ENCODE data around the gene DNAJB4.

GRCh38 chr1:78045563-78045925 lies 40.8 kb downstream of the DNAJB4 start:
- TF ChIP-seq, protein P1, sequence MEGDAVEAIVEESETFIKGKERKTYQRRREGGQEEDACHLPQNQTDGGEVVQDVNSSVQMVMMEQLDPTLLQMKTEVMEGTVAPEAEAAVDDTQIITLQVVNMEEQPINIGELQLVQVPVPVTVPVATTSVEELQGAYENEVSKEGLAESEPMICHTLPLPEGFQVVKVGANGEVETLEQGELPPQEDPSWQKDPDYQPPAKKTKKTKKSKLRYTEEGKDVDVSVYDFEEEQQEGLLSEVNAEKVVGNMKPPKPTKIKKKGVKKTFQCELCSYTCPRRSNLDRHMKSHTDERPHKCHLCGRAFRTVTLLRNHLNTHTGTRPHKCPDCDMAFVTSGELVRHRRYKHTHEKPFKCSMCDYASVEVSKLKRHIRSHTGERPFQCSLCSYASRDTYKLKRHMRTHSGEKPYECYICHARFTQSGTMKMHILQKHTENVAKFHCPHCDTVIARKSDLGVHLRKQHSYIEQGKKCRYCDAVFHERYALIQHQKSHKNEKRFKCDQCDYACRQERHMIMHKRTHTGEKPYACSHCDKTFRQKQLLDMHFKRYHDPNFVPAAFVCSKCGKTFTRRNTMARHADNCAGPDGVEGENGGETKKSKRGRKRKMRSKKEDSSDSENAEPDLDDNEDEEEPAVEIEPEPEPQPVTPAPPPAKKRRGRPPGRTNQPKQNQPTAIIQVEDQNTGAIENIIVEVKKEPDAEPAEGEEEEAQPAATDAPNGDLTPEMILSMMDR (IDR thresholded peaks at IDR 0.05; ENCODE audit: low read depth, low read length) = no peak
- TF ChIP-seq EZH2phosphoT487 (IDR thresholded peaks at IDR 0.05; ENCODE audit: low read depth) = no peak
